Right lung (tissue), 10 donors: ENCODE results near the gene STK39. TPM values are rescaled to one million over a fixed set of nuclear protein-coding genes. Genes with fewer than 3 reads are reported as not detected.
"Not testable (repeated sequence)": the region's sequence is repeated elsewhere in the genome, so short reads cannot be mapped to it uniquely, and the experiment has no call there.

Source experiments
- DNase-seq, 2 donors: peaks; one replicate each; pipeline ENCODE4 v3.0.0-alpha.2; 2013
- long read RNA-seq, 8 donors: transcript quantifications; one replicate each; lab custom pipeline, GENCODE V29; 2026
- polyA plus RNA-seq, 5 donors: library from polyadenylated mRNA; unstranded; fragments of 120-200 nt; gene quantifications; one replicate each; pipeline versions ENCODE4 v1.2.1 to v1.2.3, GENCODE V29; 2013; ENCODE audit warnings: inconsistent platforms in 1 of 5, low replicate concordance in 1 of 5; ENCODE audit not compliant: insufficient read length in 5 of 5, insufficient read depth in 1 of 5

STK39 gene
- polyA plus RNA-seq, result 10 to 100 TPM; 24.0 to 28.9 (median 25.2) TPM
- long read RNA-seq, donor 1, partial matches to known transcripts, result 15 of 16 reads
- long read RNA-seq, donor 1, other reads (novel, unspliced or antisense), result 0 of 16 reads
- long read RNA-seq, donor 2, partial matches to known transcripts, result 0 of 1 reads
- long read RNA-seq, donor 2, other reads (novel, unspliced or antisense), result 0 of 1 reads
- long read RNA-seq, donor 3, partial matches to known transcripts, result 0 of 4 reads
- long read RNA-seq, donor 3, other reads (novel, unspliced or antisense), result 0 of 4 reads
- long read RNA-seq, donor 4, partial matches to known transcripts, result 0 of 2 reads
- long read RNA-seq, donor 4, other reads (novel, unspliced or antisense), result 0 of 2 reads
- long read RNA-seq, donor 5, partial matches to known transcripts, result 0 of 2 reads
- long read RNA-seq, donor 5, other reads (novel, unspliced or antisense), result 0 of 2 reads
- long read RNA-seq, donor 6, partial matches to known transcripts, result 0 of 4 reads
- long read RNA-seq, donor 6, other reads (novel, unspliced or antisense), result 0 of 4 reads
- long read RNA-seq, donor 7, partial matches to known transcripts, result 0 of 3 reads
- long read RNA-seq, donor 7, other reads (novel, unspliced or antisense), result 0 of 3 reads
- long read RNA-seq, donor 8, partial matches to known transcripts, result 0 of 2 reads
- long read RNA-seq, donor 8, other reads (novel, unspliced or antisense), result 0 of 2 reads

GRCh38 chr2:168247341-168248261, at the start of gene STK39:
STK39 (minus strand) TSS chr2:168247595; CDS start chr2:168247435, 160 bp downstream.
- peak; percentile 75 to 78 for DNase-seq

DNA sequence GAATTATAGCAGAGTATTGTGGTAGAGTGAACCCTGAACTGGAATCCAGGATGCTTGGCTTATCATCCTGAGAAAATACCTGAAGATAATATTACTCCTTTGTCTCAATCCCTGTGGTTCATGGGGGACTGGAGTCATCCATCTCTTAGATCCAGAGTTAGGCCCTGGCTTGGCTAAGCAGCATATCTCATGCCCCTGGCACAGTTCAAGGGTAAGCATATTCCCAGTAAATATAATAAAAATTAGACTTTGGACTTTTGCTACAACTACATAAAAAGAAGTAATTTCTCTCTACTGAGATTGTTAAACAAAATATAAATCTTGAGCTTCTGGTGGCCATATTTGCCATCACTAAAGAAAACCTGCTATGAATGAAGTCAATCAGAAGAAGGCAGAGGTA, 47.7 kb upstream of the STK39 start:
- DNase-seq, result no peak

GRCh38 chr2:168294409-168294808, 47.0 kb upstream of the STK39 start:
- no peak for DNase-seq

- no peak for DNase-seq
These were observed 46.4 kb upstream of the STK39 start for GRCh38 chr2:168293766-168294165.

DNA sequence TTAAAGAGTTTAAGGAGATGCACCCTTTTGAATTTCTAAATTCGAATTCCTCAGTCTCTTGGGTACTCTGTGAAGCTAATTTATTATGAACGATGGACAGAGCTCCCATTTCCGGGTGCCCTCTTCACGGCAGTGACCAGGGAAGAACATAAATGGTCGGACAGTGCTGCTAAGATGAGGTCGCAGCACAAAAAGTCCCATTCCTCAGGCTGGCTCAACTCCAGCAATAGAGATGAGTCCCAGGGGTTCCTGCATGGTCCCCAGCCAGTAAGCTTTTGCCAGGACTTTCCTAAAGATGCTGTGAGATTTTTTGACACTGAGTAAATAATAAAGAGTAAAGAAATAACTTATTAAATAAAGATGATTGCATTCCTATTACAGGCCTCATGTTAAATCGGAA, 43.0 kb upstream of the STK39 start:
- no peak for DNase-seq

DNA sequence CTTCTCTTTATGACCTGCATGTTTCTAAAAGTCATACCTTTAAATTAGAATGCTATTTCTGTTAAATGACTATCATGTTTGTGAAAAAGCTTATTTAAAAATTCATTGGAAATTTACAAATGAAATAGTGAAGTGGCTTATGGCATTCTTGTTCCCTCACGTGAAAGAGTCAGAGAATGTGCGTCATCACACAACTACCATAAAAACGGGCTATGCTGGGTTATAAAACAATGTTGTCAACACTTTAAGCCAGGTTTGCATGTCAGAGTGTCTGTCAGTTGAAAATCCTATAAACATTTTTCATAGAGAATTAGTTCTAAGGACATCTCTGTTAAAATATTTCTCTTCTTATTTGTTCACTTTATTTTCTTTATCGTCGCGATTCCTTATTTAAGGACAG, 42.5 kb upstream of the STK39 start:
- no peak for DNase-seq

- no peak for DNase-seq
These were observed 39.1 kb upstream of the STK39 start for GRCh38 chr2:168286535-168286934.

DNA sequence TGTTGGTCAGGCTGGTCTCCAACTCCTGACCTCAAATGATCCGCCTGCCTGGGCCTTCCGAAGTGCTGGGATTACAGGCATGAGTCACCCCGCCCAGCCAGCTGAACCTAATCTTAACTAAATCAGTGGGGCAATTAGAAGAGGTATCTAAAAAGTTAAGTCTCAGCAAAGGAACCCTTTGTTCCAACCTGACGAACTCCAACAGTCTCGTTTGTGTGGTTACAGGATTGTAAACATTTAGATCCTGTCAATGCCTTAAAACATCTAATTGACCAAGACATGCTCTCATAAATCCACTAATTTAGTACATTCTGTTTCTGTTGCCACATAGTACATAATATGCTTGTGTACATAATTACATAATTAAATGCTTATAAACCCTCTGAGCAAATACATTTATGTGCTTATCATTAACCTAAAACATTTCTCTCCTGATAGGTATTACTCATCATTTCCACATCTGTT, 31.1 kb upstream of the STK39 start:
- no peak for DNase-seq

GRCh38 chr2:168277276-168277675, 29.9 kb upstream of the STK39 start:
- DNase-seq, result no peak

GRCh38 chr2:168272225-168272624, 24.8 kb upstream of the STK39 start:
- no peak for DNase-seq

GRCh38 chr2:168262926-168263325, 15.5 kb upstream of the STK39 start:
- DNase-seq, result not testable (repeated sequence)

DNA sequence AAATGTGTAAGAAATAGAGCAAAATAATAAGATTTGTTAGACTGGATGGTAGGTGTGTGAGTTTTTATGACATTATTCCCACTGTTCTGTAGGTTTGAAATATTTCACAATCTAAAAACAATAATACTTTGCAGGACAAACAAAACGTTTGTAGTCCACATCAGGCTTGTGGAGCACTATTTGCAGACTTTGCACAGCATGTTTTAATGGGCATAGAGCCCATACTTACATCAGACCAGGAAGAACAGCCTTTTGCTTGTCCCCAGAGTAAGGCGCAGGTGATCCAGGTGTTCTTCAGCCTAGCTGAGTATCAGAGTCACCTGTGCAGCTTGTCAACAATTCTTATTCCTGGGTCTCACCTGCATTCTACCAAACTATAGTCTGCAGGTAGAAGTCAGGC, 9.1 kb upstream of the STK39 start:
- DNase-seq, result no peak

DNA sequence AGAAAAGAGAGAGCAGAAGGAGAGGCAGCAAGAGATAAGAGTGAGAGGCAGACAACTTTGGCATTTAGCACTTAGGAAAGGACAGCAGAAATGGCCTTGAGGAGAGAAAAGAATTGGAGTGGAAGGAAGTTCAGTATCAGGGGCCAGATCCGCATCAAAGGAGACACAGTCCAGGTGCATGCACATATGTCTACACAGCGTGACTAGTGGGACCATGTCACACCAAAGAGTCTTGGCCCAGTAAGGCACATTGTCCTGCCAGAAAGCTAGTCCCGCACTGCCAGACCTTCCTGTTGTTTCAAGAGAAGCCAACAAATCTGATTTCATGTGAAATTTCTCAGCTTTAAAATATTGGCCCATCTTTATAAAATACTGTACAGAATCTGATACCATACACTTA, 8.5 kb upstream of the STK39 start:
- no peak for DNase-seq

GRCh38 chr2:168255103-168255502, 7.7 kb upstream of the STK39 start:
- no peak for DNase-seq

- no peak for DNase-seq
These were observed 7.0 kb upstream of the STK39 start for GRCh38 chr2:168254158-168254935.

DNA sequence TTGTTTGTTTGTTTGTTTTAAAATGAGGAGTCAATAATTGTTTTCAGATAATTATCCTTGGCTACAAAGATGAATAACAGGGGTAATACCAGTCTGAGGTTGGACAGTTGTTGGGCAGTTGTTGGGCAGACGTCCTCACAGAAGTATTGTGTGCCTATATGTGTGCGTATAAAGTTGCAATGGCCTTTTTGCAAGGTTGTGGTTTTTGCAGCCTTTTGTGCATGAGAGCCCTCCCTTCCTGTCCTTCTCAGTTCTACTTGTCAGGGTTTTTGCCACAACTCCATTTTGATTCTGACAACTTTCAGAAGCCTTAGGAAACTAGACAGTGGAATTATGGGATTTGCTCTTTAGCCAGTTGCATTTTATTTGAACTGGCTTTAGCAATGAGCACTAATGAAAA, 6.0 kb upstream of the STK39 start:
- no peak for DNase-seq

GRCh38 chr2:168252976-168253375, 5.6 kb upstream of the STK39 start:
- peak in 1 of 2 donors; percentile 27 for DNase-seq

DNA sequence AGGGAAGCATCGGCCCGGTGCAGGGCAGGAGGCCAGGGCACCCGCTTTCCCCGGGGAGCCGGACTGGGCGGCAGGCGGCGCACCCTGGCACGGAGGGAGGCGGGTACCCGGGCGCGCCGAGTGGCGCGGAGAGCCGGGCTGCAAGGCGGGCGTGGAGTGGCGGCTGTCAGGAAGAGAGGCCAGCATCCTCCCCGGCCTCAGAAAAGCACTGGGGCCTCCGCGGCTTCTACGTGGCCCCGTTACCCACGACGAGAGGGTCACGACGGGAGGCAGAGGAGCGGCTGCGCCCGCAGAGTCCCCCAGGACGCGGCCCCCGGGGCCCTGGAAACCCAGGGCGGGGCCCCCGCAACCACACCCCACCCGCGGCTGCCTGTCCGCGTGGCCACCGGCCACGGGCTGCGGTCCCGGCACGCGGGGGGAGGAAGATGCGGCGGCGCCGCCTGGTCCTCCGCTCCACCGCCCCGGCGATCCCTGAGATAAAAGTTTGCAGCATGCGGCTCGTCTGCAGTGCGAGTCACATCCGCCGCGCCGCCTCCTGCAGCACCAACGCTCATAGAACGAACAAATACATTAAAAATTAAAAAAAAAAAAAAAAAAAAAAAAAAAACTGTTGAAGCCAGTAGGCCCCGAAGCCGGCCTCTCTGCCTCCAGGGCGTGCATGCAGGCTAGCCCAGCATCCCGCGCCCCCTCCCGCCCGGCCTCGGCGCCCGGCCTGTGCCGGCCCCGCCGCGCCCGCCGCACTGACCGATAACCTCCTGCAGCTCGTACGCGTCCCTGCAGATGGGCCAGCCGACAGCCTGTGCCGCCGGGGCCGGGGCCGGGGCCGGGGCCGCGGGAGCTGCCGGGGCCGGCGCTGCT, 683 bp downstream of the STK39 start:
- DNase-seq, result peak; percentile 36 to 42

DNA sequence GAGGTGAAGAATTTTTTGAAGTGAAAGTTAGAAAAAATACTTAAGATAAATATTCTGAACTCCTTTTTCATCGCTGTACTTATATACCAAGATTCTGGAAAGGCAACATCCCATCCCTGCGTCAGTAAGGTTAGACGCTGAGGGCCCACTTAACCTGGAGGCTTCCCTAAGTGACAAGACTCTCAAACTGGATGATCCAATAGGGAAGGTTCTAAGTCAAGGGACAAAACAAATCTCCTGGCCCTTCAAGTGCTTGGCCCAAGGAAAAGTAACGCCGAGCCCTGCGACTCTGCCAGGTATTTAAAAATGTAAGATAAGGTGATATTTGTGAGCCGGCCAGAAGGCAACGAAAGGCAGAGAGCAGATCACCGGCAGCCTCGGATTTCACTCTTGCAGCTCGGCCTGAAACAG, 1.3 kb downstream of the STK39 start:
- no peak for DNase-seq
